NCI-H187 treated with DMSO at 0.1 percent for 48 hours (cell line): ENCODE data around the gene STRN4.
"Not testable (repeated sequence)": the region's sequence is repeated elsewhere in the genome, so short reads cannot be mapped to it uniquely, and the experiment has no call there.

ENCODE experiments used
- DNase-seq: peaks from one replicate; lab custom pipeline; 2025; lab: John Stamatoyannopoulos, UW

The STRN4 gene

GRCh38 chr19:46746281-46747057 is at the start of gene STRN4:
STRN4 (minus strand) TSS chr19:46746450; CDS start chr19:46746430, 20 bp downstream.
- DNase-seq, result no peak

GRCh38 chr19:46791944-46792343 is 45.7 kb upstream of the STRN4 start:
- no peak for DNase-seq

- no peak for DNase-seq
Measured at GRCh38 chr19:46789371-46789770, 43.1 kb upstream of the STRN4 start.

- no peak for DNase-seq
Measured at GRCh38 chr19:46788968-46789338, 42.7 kb upstream of the STRN4 start.

GRCh38 chr19:46788262-46788967 is 42.2 kb upstream of the STRN4 start, which contains the start of gene SLC1A5:
SLC1A5 (minus strand) TSS chr19:46788594; CDS start chr19:46787965, 629 bp downstream.
- DNase-seq, result peak; percentile 96

GRCh38 chr19:46787331-46788261 is 41.3 kb upstream of the STRN4 start:
- DNase-seq, result no peak

- DNase-seq, result no peak
Measured at GRCh38 chr19:46787040-46787330, 40.7 kb upstream of the STRN4 start.

- DNase-seq, result no peak
Measured at GRCh38 chr19:46786236-46787039, 40.2 kb upstream of the STRN4 start.

GRCh38 chr19:46785980-46786235 is 39.7 kb upstream of the STRN4 start:
- no peak for DNase-seq

GRCh38 chr19:46785054-46785979 is 39.1 kb upstream of the STRN4 start:
- no peak for DNase-seq

GRCh38 chr19:46784262-46785053 is 38.2 kb upstream of the STRN4 start:
- peak; percentile 52 for DNase-seq

- DNase-seq, result no peak
Measured at GRCh38 chr19:46783670-46784069, 37.4 kb upstream of the STRN4 start.

- DNase-seq, result no peak
Measured at GRCh38 chr19:46782355-46783019, 36.2 kb upstream of the STRN4 start.

- DNase-seq, result not testable (repeated sequence)
Measured at GRCh38 chr19:46777956-46778645, 31.9 kb upstream of the STRN4 start.

GRCh38 chr19:46776927-46777911 is 31.0 kb upstream of the STRN4 start:
- no peak for DNase-seq

GRCh38 chr19:46775642-46776258 is 29.5 kb upstream of the STRN4 start:
- DNase-seq, result no peak

GRCh38 chr19:46773018-46773399 is 26.8 kb upstream of the STRN4 start:
- no peak for DNase-seq
